MG63 (cell line): ENCODE measurements around the gene TTC33. TPM values are rescaled to one million over a fixed set of nuclear protein-coding genes. Genes with fewer than 3 reads are reported as not detected.

Experiments used
- DNase-seq: peaks from one replicate; pipeline ENCODE4 v3.0.0-alpha.2; 2020
- H3K27me3 ChIP-seq: fragments of 250-450 bp; sonication (Bioruptor Pico); 2 replicates; pipeline ENCODE4 v1.5.1; 2020; ENCODE audit warnings: mild to moderate bottlenecking, moderate library complexity
- H3K36me3 ChIP-seq: fragments of 250-450 bp; sonication (Bioruptor Pico); 2 replicates; pipeline ENCODE4 v1.5.1; 2020; ENCODE audit warnings: mild to moderate bottlenecking, moderate library complexity
- H3K4me3 ChIP-seq: fragments of 250-450 bp; sonication (Bioruptor Pico); 2 replicates; pipeline ENCODE4 v1.5.1; 2020; ENCODE audit warnings: mild to moderate bottlenecking, moderate library complexity
- H3K9me3 ChIP-seq: fragments of 250-450 bp; sonication (Bioruptor Pico); 2 replicates; pipeline ENCODE4 v1.5.1; 2020; ENCODE audit warnings: mild to moderate bottlenecking, moderate library complexity
- total RNA-seq: library from RNA; depleted of rRNA; stranded (reverse); fragments of >200 nt; shearing (Covaris generic); gene quantifications from 2 replicates; pipeline ENCODE4 v1.2.3, GENCODE V29; 2014; ENCODE audit warnings: low replicate concordance

TTC33 gene
- total RNA-seq, 1 experiment from 2014 or later: 16.3 TPM

DNA sequence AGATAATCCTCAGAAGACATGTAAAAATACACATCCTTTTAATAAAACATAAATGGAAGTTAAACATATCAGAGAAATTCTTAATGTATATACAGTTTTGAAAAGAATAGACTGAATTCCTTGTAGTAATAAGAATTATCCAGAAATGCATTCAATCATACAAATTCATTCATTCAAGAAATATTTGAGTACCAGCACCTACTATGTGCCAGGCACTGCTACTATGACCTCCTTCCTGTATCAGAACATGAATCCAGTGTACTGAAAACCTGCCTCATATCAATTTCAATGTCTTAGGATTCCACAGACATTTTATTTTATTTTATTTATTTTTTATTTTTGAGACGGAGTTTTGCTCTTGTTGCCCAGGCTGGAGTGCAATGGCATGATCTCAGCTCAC, 29.2 kb upstream of the TTC33 start:
- H3K4me3 ChIP-seq: no peak overlapping the region
- peaks cover 22% of the 10 kb centered on the region for H3K36me3 ChIP-seq
- no peaks in the 10 kb centered on the region for H3K27me3 ChIP-seq
- no peak for DNase-seq
- H3K9me3 ChIP-seq: peaks cover 9% of the 10 kb centered on the region

GRCh38 chr5:40784027-40784653, 28.4 kb upstream of the TTC33 start:
- Histone ChIP-seq H3K9me3 (peaks cover 9% of the 10 kb centered on the region), H3K27me3 (no peaks in the 10 kb centered on the region), H3K36me3 (peaks cover 20% of the 10 kb centered on the region), H3K4me3 (no peak overlapping the region)
- DNase-seq: no peak

DNA sequence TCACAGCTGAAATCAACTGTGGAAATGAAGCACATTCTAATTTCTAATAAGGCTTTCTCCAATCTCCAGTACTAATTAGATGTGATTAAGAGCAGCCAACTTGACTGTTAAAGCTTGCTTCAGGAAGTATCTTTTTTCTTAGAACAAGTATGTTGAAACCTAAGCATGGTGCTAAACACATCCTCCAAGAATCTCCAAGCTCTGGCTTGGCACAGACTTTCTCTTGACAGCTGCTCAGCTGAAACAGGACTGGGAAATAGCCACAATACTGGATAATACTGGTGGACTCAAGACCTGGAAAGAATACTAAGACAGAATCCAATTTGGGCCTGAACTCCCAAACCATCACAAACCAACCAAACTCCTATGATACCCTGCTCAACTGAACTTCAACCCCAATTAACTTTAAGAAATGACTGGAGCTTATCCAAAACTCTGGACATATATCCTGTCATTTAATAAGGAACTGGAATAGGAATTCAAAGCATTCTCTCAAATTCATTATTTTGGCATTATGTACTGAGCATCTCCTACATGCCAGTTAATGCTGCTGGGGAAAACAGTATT, 26.2 kb upstream of the TTC33 start:
- peak; percentile 46 for DNase-seq
- H3K36me3 ChIP-seq: peaks cover 6% of the 10 kb centered on the region
- H3K9me3 ChIP-seq: no peaks in the 10 kb centered on the region
- no peaks in the 10 kb centered on the region for H3K27me3 ChIP-seq
- H3K4me3 ChIP-seq: no peak overlapping the region

GRCh38 chr5:40780858-40781257, 25.1 kb upstream of the TTC33 start:
- H3K9me3 ChIP-seq: no peaks in the 10 kb centered on the region

GRCh38 chr5:40780199-40780598, 24.4 kb upstream of the TTC33 start:
- no peak overlapping the region for H3K4me3 ChIP-seq
- peaks cover 16% of the 10 kb centered on the region for H3K36me3 ChIP-seq
- H3K27me3 ChIP-seq: no peaks in the 10 kb centered on the region
- H3K9me3 ChIP-seq: no peaks in the 10 kb centered on the region
- DNase-seq: no peak

More at GRCh38 chr5:40780858-40781257, 25.1 kb upstream of the TTC33 start:
- H3K27me3 ChIP-seq: no peaks in the 10 kb centered on the region
- no peak overlapping the region for H3K4me3 ChIP-seq
- peaks cover 13% of the 10 kb centered on the region for H3K36me3 ChIP-seq
- no peak for DNase-seq

DNA sequence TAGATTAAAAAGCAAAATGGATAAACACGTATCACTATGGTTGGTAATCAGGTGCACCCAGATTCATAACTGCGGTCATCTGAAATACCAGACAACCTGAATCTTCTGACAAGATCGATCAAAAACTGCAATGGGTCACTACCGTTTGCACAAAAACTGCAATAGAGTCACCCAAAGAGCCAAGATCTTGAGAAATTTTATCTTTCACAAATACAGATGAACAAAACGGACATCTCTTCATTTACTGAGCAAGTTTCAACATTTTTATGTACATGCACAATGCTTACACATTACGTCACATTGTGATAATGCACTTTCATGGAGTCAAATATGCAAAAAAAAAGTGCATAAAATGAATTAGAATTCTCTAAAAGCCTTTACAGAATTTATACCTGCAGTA, 23.8 kb upstream of the TTC33 start:
- Histone ChIP-seq H3K4me3 (no peak overlapping the region), H3K36me3 (peaks cover 23% of the 10 kb centered on the region), H3K9me3 (no peaks in the 10 kb centered on the region), H3K27me3 (no peaks in the 10 kb centered on the region)
- DNase-seq: no peak

DNA sequence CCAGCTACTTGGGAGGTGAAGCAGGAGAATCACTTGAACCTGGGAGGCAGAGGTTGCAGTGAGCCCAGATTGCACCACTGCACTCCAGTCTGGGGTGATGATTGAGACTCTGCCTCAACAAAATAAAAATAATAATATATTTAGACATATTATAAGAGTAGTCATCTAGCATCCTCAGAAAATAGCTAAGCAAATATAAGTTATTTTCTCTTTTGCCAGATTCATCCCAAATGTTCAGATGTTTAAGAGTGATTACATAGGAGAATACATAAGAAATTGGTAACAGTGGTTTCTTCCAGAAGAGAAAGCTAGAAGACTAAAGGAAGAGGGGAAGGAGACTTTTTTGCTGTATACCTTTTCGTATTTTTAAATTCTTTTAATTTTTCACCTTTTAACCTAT, 22.4 kb upstream of the TTC33 start:
- no peak for DNase-seq
- Histone ChIP-seq H3K9me3 (no peaks in the 10 kb centered on the region), H3K27me3 (no peaks in the 10 kb centered on the region), H3K4me3 (no peak overlapping the region), H3K36me3 (peaks cover 35% of the 10 kb centered on the region)

GRCh38 chr5:40776658-40776977, 20.9 kb upstream of the TTC33 start:
- no peaks in the 10 kb centered on the region for H3K9me3 ChIP-seq
- no peak overlapping the region for H3K4me3 ChIP-seq
- H3K27me3 ChIP-seq: no peaks in the 10 kb centered on the region
- H3K36me3 ChIP-seq: peaks cover 44% of the 10 kb centered on the region
- no peak for DNase-seq

DNA sequence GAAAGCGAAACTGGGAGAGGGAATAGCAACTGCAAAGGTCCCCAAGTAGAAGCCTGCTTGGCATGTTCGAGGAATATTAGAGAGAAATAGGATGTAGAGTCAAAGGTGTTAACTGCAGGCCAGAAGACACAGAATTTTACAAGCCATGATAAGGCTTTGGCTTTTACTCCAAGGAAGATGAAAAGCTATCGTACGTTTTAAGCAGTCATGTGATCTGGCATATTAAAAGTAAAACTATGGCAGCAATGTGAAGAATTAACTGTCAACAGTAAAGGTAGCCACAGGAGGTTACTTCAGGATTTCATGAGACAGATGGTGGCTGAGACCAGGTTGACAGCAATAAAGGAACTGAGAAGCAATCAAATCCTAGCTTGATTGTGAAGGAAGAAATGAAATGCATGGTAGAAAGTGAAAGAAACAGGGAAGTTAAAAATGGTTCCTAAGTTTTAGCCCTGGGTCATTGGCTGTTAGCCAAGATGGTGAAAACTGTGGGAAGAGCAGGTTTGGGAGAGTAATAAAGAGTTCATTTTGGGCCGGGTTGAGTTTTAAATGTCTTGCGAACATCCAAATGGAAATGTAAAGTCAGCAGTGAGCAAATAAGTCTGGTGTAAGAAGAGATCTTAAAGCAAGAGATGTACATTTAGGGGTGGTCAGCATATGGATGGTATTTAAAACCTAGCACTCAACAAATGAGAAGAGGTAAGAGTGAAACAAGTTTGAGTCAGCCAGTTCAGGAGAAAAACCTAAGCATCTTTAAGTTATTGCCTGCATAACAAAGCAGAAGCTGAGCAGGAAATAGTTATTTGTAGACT, 20.3 kb upstream of the TTC33 start:
- Histone ChIP-seq H3K27me3 (no peaks in the 10 kb centered on the region), H3K9me3 (no peaks in the 10 kb centered on the region), H3K4me3 (no peak overlapping the region), H3K36me3 (peaks cover 49% of the 10 kb centered on the region)
- no peak for DNase-seq

DNA sequence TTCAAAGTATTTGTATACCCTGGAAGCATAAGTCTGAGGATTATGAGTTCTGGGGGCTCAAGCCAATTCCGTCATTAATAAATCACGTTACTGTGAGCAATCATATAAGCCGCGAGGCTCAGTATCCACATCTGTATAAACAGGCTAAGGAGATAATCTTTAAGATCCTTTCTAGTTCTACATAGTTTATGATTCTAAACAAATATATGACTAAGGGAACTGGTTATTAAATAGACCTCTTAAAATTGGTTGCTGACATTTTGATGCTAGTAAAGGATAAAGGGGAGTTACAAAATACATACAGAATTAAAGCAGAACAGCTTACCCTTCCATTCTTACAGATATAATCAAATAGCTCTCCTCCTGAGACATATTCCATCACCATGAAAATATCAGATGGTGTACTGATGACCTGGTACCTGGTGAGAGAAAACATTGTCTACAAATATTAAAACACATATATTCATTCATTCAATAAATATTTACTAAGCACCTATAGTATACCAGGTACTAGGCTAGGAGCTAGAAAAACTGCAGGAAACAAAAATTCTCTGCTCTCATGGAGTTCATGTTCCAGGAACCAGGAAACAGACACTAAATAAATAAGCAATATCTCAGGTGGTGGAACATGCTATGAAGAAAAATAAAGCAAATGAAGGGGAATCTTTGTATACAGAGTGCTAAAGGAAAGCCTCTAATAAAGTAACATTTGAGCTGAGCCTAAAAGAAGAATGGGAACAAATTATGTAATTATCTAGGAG, 19.5 kb upstream of the TTC33 start:
- Histone ChIP-seq H3K4me3 (no peak overlapping the region), H3K36me3 (peaks cover 49% of the 10 kb centered on the region), H3K9me3 (no peaks in the 10 kb centered on the region), H3K27me3 (no peaks in the 10 kb centered on the region)
- DNase-seq: no peak

DNA sequence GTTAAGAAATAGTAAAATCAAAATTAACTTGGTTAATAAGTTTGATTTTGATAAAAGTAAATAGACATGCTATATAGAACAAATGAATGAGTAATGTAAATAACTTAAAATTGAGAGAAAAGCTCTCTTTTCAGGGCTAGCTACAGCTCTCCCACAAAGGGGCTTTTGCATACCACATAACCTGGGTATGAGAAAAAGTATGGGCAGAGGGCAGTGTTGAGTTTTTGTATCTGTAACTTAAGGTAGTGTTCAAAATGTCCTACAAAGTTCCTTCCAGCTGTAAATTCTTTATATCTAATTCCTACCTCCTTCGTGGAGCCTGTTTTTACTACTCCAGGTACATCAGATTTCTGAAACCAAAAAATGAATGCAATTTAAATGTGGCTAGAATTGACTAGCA, 18.9 kb upstream of the TTC33 start:
- no peak for DNase-seq
- Histone ChIP-seq H3K4me3 (no peak overlapping the region), H3K36me3 (peaks cover 49% of the 10 kb centered on the region), H3K9me3 (no peaks in the 10 kb centered on the region), H3K27me3 (no peaks in the 10 kb centered on the region)

DNA sequence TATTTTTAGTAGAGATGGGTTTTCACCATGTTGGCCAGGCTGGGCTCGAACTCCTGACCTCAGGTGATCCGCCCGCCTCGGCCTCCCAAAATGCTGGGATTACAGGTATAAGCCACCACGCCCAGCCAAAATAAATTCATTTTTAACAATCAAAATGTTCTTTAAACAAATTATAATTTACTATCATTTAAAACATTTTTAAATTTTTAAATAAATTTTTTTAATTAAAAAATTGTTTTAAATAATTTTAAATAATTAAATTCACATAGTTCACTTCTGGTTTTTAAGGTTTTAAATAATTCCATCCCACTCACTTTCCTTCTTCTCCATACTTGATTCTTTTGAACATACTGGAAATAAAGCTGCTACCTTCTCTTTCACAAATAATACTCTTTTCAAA, 15.0 kb upstream of the TTC33 start:
- no peak for DNase-seq
- Histone ChIP-seq H3K27me3 (no peaks in the 10 kb centered on the region), H3K9me3 (no peaks in the 10 kb centered on the region), H3K36me3 (peaks cover 72% of the 10 kb centered on the region), H3K4me3 (no peak overlapping the region)

- Histone ChIP-seq H3K27me3 (no peaks in the 10 kb centered on the region), H3K4me3 (no peak overlapping the region), H3K9me3 (no peaks in the 10 kb centered on the region), H3K36me3 (peaks cover 72% of the 10 kb centered on the region)
- DNase-seq: peak; percentile 5
These were observed 6.9 kb upstream of the TTC33 start for GRCh38 chr5:40762705-40763104.

GRCh38 chr5:40757400-40757799, 1.6 kb upstream of the TTC33 start:
- Histone ChIP-seq H3K36me3 (peaks cover 27% of the 10 kb centered on the region), H3K9me3 (no peaks in the 10 kb centered on the region), H3K27me3 (no peaks in the 10 kb centered on the region), H3K4me3 (no peak overlapping the region)
- DNase-seq: no peak

DNA sequence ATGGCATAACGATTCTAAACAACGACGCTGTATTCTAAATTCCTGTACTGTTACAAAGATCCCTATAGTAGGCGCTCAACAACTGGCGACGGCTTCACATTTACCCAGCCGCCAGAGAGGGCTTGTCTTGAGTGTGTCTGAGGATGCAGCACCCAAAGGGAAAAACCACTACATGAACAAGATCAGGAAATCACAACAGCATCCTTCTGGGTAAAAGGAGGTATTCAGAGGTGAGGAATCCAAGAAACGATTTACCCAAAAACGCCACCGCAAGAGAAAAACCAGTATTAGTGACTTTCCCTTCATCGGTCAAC, 711 bp downstream of the TTC33 start:
- Histone ChIP-seq H3K36me3 (peaks cover 10% of the 10 kb centered on the region), H3K9me3 (peaks cover 9% of the 10 kb centered on the region), H3K27me3 (no peaks in the 10 kb centered on the region), H3K4me3 (peak overlapping the region; percentile 79)
- peak; percentile 76 for DNase-seq

DNA sequence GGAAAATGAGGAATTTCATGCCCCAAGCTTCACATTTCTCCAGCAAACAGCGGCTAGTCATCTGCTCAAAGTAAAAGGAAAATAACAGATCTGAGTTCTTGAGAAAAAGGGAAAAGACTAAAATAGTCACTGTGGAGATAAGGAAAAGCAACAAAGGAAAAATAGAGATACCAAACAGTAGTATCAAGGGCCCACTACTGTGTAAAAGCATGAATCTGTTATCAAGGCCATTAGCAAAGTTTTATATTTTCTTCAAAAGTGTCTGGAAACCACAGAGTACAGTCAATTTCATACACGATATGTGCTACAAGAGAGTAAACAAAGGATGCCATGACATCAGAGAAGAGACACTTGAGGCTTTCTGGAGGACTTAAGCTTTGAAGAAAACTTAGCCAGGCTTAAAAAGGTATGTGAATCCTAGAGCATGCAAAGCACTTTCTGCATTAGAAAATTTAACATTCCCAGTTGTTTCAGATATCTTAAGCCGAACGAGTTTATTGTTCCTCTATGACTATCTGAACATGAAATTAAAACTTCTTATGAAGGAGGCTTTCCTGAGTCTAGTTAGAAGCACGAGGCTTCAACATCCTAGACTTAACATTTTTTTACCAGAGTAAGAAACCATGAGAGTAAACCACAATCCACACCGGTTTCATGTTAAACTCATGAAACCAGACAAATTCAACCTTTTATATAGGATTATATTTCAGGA, 1.2 kb downstream of the TTC33 start:
- H3K27me3 ChIP-seq: no peaks in the 10 kb centered on the region
- H3K9me3 ChIP-seq: peaks cover 9% of the 10 kb centered on the region
- DNase-seq: no peak
- H3K36me3 ChIP-seq: peaks cover 10% of the 10 kb centered on the region
- peak overlapping the region; percentile 79 for H3K4me3 ChIP-seq

DNA sequence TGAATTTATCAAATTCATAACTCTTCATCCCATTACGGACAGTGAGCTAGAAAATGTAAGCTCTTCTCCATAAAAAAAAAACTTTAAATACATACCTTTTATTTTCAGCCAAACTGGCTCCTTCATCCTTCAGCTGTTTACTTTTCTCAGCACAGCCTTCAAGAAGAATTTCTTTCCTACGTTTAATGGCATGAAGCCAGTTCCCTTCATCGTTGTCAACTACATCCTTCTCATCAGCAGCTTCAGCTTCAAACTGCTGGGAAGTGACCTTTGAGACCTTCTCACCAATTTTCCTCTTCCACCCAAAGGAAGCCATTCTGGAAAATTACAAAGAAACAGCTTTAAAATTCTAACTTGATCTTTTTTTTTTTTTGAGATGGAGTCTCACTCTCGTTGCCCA, 9.1 kb downstream of the TTC33 start:
- no peak for DNase-seq
- Histone ChIP-seq H3K4me3 (no peak overlapping the region), H3K27me3 (no peaks in the 10 kb centered on the region), H3K36me3 (peaks cover 22% of the 10 kb centered on the region), H3K9me3 (peaks cover 9% of the 10 kb centered on the region)
